PFSK-1 (cell line): Measurements from ENCODE around the gene LAMA4.

ENCODE experiments used
- FOXP2 ChIP-seq: optimal IDR thresholded peaks from 2 replicates; pipeline ENCODE3; 2011; ENCODE audit warnings: borderline replicate concordance, control low read depth, inconsistent platforms; ENCODE audit not compliant: insufficient read depth; ENCODE audit errors: extremely low read length, extremely low read depth
- POLR2AphosphoS5 ChIP-seq: IDR thresholded peaks from 2 replicates; pipeline ENCODE4 v1.6.1; 2012; ENCODE audit warnings: low read depth, mild to moderate bottlenecking, control low read depth, low read length, moderate library complexity
- REST ChIP-seq, 2 experiments: IDR thresholded peaks; 2 replicates each; pipeline versions ENCODE4 v1.6.1 to v1.8.0; 2011 to 2012; ENCODE audit warnings: low read depth in 2 of 2, low read length in 2 of 2, control low read depth in 1 of 2, inconsistent platforms in 1 of 2, mild to moderate bottlenecking in 1 of 2, moderate library complexity in 1 of 2; ENCODE audit not compliant: insufficient read depth in 1 of 2
- SIN3A ChIP-seq: IDR thresholded peaks from 2 replicates; pipeline ENCODE4 v1.6.1; 2012; ENCODE audit warnings: mild to moderate bottlenecking, low read length, moderate library complexity, borderline replicate concordance; ENCODE audit not compliant: insufficient read depth
- TAF1 ChIP-seq: IDR thresholded peaks from 2 replicates; pipeline ENCODE4 v1.6.1; 2012; ENCODE audit warnings: low read length, control low read depth, borderline replicate concordance; ENCODE audit not compliant: insufficient read depth

The LAMA4 gene

GRCh38 chr6:112106562-112106961 is 147.8 kb downstream of the LAMA4 start:
- TF ChIP-seq TAF1: no peak
- no peak for TF ChIP-seq POLR2AphosphoS5
- no peak for TF ChIP-seq FOXP2
- no peak for TF ChIP-seq SIN3A
- no peak for TF ChIP-seq REST (IDR thresholded peaks at IDR 0.05; ENCODE audit: insufficient read depth in 1 of 2, low read depth in 2 of 2, low read length in 2 of 2)

- no peak for TF ChIP-seq TAF1
- no peak for TF ChIP-seq REST (IDR thresholded peaks at IDR 0.05; ENCODE audit: insufficient read depth in 1 of 2, low read depth in 2 of 2, low read length in 2 of 2)
- TF ChIP-seq SIN3A: no peak
- no peak for TF ChIP-seq POLR2AphosphoS5
- TF ChIP-seq FOXP2: no peak
These were observed 153.8 kb downstream of the LAMA4 start for GRCh38 chr6:112100561-112100960.

GRCh38 chr6:112096901-112097300 is 157.5 kb downstream of the LAMA4 start:
- TF ChIP-seq POLR2AphosphoS5 (no peak), REST (IDR thresholded peaks at IDR 0.05; ENCODE audit: insufficient read depth in 1 of 2, low read depth in 2 of 2, low read length in 2 of 2) (no peak), TAF1 (no peak), FOXP2 (no peak), SIN3A (no peak)

- TF ChIP-seq SIN3A: no peak
- no peak for TF ChIP-seq TAF1
- TF ChIP-seq FOXP2: no peak
- no peak for TF ChIP-seq REST (IDR thresholded peaks at IDR 0.05; ENCODE audit: insufficient read depth in 1 of 2, low read depth in 2 of 2, low read length in 2 of 2)
- no peak for TF ChIP-seq POLR2AphosphoS5
These were observed 166.5 kb downstream of the LAMA4 start for GRCh38 chr6:112087916-112088315.

GRCh38 chr6:112087136-112087911 is 167.0 kb downstream of the LAMA4 start, which contains the start of the genes FAM229B and TUBE1:
TSS of gene FAM229B (plus strand) at chr6:112087591. CDS start at chr6:112099284, 11,693 bp downstream.
TSS of gene TUBE1 (minus strand) at chr6:112087482. CDS start at chr6:112087434, 48 bp downstream.
- TF ChIP-seq TAF1: 0 out of 2 replicates have a peak, but pooled peaks have one; percentile 26
- peak; percentile 87 for TF ChIP-seq POLR2AphosphoS5
- no peak for TF ChIP-seq REST (IDR thresholded peaks at IDR 0.05; ENCODE audit: insufficient read depth in 1 of 2, low read depth in 2 of 2, low read length in 2 of 2)
- TF ChIP-seq SIN3A: 0 out of 2 replicates have a peak, but pooled peaks have one; percentile 10
- TF ChIP-seq FOXP2: peak; percentile 86
